ENCODE measurements around the gene KIF3B.
A peak's percentile ranks its signal among the peaks of the same experiment; 100 is the strongest.
"Not testable (repeated sequence)": the region's sequence is repeated elsewhere in the genome, so short reads cannot be mapped to it uniquely, and the experiment has no call there.

Gene KIF3B

DNA sequence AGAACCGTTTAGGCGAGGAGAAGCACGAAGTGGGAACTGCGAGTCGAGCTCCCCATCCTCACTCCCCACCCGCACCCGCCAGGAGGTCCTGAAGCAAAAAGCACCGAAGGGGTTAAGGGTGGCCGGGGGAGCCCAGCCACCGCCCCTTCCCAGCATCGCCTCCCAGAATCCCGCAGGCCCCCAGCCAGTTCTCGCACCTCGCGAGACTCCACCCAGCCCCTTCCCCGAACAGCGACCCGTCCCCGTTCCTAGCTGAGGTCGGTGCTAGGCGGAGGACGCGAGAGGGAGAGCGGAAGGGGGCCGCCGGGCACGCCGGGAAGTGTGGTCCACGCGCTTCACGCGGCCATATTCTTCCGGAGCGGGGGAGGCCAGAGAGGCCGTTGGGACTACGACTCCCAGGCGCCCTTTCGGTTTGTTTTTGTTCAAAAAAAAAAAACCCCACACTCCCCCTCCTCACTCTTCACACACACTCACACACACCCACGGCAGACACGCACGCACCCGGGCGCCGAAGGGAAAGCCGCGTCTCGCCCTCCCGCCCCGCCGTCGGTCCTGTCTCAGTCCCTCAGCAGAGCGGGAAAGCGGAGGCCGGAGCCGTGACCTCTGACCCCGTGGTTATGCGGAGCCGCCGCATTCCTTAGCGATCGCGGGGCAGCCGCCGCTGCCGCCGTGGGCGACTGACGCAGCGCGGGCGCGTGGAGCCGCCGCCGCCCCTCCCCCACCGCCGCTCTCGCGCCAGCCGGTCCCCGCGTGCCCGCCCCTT, 80.6 kb downstream of the KIF3B start, which contains the start of gene ASXL1:
ASXL1 (plus strand) TSS at position 463 of the 763 bp plus-strand sequence. CDS start 445 bp downstream, outside the sequence.
- peak; percentile 98 for DNase-seq

DNA sequence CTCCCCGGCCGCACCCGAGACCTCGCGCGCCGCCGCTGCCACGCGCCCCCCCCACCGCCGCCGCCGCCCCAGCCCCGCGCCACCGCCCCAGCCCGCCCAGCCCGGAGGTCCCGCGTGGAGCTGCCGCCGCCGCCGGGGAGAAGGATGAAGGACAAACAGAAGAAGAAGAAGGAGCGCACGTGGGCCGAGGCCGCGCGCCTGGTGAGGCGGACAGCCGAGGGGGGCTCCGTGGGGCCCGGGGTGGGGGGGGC, 81.1 kb downstream of the KIF3B start:
- DNase-seq, result no peak

DNA sequence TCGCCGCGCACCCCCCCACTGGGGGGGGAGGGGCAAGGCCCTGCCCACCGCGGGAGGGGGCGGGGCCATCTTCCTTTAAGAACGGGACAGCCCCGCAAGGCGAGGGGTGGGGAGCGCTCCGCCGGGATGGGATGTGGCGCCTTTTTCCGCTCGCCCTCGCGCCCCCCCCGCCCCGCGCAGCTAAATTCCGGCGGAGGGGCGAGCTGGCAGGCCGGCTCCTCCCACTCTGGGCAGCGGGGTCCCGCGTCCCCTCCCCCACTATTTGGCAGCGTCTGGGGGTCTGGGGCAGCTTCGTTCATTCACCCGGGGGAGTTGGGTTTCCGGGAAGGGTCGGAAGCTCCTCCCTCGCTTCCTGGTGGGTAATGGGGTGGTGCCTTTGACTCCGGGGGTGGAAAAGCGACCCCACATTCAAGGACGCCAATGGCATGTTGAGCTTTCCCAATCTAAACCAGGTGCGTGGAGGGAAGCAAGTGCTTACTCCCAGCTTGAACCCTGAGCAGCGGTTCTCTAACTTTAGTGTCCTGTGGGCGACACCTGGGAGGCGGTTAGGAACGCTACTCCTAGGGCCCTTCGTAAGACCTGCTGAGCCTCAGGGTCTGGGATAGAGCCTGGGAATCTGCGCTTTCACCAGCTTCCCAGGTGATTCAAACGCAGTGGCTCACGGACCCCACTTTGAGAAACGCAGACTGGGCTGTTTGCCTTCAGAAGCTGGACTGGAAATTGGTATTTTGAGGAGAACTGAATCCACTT, 81.6 kb downstream of the KIF3B start:
- peak; percentile 21 for DNase-seq

DNA sequence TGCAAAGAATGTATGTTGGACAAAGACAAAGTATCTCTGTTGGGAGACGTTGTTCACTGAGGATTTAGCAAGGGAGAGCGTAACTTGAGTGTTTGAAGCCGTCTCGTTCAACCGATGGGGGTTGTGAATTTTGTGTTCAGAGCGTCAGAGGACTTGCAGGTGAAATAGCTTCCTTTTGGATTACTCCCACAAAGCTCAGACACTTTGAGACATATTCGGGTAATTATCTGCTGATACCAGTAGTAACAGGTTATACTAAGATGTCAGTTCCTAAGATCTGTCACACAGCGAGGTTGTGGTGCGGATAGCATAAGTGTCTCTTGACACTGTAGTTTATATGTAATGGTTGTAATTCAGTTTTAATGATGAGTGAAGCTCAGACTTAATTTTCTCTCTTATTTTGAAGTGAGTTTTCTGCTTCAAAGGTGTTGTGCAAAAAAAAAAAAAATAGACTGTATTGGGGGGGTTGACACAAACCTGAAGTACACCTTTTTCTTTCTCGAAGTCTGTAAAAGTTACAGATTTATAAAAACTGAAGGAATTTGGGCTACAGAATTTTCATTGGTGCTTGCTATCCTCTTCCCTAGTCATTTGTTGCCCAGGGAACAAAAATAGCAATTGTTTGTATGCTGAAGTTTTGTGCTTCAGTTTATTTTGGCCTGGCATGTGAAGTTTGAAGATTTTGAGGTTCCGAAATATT, 82.3 kb downstream of the KIF3B start:
- no peak for DNase-seq

DNA sequence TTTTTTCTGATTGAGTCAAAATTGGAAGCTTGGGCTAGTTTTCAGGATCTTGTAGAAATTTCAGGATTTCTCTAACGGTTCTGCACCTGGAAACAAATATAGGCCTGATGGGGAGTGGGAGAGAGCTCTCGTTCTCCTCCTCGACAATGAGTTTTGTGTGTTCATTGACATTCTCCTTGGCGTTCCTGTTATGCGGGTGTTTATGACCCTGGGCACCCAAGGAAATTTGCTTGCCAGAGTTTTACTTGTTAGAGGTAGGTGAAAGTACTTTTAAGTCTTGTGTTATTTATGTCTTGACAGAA, 82.8 kb downstream of the KIF3B start:
- DNase-seq, result no peak

DNA sequence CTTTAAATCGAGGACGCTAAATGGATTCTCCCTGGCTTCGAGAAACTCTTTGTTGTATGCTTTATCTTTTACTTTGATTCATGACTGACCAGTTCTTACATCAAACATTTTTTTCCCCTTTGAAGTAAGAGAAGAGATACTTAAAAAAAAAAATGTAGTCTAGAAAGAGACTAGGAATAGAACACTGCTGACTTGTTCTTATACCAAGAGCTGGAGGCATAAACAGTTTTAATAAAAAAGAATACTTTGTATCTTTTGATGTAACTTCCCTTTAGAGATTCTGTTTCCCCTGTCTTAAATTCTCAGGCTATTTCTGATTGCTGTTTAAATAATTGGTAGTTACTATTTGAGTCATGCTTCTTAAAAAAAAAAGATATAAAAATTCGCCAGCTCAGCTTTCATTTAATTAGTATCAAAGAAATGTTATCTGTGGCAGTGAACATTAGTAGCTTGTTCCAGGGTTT, 85.5 kb downstream of the KIF3B start:
- DNase-seq, result no peak

DNA sequence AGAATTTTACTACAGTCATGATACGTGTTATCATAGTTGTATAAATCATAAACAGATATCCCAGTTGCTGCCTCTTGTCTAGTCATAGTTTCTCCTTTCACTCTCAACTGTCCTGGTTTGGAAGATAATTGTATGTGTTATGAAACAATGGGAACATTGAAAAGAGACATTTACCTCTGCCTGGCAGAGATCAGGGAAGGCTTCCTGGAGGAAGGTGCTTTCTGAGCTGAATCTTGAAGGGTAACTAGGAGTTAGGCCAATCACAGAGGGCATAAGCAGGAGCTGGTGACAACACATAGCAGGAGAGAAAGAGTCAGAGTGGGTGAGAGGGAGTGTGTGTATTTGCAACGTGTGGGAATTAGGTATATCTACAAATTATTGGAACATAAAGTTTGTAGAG, 86.0 kb downstream of the KIF3B start:
- no peak for DNase-seq

DNA sequence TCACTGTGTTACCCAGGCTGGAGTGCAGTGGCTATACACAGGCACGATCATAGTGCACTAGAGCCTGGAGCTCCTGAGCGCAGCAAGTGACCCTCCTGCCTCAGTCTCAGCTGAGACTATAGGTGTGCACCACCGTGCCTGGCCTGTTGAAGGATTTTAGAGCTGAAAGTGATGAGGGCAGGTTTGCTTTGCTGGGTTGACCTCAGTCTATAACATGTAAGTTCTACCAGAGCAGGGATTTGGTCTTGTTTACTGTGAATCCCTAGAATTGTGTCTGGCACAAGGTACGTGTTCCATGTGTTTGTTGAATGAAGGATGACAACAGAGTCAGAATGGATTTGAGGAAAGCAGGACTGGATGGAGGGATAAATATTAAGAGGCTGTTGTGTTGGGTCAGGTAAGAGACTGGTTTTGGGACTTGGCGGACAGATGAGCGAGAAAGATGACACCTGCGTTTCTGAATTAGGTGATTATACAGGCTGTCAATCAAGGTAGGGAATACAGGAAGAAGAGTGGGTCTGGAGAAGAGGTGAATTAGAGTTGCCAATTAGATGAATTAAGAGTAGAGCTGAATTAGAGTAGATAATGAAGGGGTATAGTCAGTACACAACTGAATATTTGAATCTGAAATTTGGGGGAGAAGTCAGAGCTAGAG, 87.2 kb downstream of the KIF3B start:
- DNase-seq, result no peak

DNA sequence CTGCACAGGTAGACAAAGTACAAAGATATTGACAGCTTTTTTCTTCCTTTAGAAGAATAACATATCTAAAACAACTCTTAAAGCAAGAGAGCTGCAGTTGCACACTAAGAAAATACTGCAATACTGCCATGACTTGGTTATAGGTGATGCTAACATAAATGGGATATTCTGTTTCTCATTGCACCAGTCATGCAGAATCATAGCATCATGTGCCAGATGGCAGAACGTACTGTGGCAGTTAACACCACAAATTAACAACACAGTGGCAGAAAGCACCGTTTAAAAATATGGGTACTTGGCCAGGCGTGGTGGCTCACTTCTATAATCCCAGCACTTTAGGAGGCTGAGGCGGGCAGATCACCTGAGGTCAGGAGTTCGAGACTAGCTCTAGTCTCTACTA, 88.1 kb downstream of the KIF3B start:
- DNase-seq, result no peak

DNA sequence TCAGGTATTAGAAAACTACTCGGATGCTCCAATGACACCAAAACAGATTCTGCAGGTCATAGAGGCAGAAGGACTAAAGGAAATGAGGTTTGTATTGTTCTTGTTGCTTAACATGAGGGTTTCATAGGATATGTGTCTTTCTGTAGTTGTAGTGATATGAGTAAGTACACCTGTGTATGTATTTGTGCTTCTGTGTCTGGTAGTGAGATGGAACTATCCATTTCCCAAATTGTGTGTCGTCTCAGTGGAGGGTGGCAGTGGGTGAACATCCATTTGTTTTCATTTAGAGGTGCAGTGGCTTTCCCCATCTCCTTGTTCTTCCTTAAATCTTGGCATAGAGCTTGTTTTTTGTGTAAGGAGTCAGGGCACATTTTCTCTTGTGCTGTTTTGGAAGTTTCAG, 88.9 kb downstream of the KIF3B start:
- DNase-seq, result no peak

DNA sequence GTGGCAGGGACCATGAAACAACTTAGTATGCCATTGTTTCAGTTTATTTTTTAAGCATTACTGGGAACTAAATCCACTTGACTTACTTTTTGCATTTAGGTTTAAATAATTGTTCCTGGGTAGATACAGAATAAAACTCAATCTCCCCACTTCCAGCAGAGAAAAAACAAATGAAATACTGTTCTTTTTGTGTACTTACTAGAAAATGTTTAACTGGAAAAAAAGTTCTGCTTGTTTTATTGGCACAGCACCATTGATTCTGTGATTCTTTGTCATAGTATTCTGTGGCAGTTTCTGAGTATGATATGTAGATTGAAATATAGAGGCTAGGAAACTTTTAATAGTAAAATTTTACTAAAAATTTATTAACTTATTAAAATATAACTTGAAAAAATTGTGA, 90.9 kb downstream of the KIF3B start:
- no peak for DNase-seq

DNA sequence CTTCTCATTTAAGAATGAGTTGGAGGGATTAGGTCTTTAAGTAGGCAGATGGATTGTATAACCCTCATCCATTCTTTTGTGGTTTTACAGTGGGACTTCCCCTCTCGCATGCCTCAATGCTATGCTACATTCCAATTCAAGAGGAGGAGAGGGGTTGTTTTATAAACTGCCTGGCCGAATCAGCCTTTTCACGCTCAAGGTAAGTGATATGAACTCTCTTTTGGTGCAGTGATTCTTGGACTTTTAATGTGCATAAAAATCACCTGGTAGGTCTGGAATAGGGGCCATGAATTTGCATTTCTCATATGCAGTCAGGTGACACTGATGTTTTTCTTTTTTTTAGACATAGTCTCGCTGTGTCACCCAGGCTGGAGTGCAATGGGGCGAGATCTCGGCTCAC, 91.5 kb downstream of the KIF3B start:
- DNase-seq, result no peak

DNA sequence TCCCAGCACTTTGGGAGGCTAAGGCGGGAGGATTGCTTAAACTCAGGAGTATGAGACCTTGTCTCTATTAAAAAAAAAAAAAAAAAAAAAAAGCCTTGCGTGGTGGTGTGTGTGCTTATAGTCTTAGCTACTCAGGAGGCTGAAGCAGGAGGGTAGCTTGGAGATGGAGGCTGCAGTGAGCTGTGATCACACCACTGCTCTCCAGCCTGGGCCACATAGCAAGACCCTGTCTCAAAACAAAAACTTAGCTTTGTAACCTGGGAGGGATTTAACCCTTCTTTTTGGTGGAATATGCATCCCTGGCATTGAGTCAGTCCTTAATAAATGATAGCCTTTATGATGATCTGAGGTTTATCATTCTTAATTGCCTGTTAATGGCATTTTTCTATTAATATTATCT, 93.4 kb downstream of the KIF3B start:
- no peak for DNase-seq

DNA sequence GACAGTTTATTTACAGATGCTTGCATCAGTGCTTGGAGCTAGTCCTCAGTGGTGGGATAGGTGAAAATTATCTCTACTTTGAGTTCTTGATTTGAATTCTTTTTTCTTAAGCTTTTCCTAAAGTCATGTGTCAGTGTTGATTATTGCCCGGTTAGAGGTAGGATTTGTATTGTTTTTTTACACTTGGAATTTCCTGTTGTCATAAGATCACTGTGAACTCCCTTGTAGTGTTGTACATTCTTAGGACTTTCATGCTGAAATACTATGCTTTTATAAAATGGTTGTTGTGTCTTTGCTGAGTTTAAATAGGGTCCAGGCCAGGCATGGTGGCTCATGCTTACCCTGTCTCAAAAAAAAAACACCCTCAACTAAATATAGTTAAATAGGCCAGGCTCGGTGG, 101.0 kb downstream of the KIF3B start:
- no peak for DNase-seq

DNA sequence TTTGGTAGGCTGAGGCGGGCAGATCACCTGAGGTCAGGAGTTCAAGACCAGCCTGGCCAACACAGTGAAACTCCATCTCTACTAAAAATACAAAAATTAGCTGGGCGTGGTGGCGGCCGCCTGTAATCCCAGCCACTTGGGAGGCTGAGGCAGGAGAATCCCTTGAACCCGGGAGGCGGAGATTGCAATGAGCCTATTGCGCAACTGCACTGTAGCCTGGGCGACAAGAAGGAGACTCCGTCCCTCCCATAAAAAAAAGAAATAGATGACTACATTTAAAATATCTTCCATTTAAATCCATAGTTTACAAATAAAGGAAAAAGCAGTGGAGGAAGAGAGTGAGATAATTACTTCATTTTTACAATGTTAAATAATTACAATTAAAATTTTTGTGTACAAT, 102.6 kb downstream of the KIF3B start:
- not testable (repeated sequence) for DNase-seq

DNA sequence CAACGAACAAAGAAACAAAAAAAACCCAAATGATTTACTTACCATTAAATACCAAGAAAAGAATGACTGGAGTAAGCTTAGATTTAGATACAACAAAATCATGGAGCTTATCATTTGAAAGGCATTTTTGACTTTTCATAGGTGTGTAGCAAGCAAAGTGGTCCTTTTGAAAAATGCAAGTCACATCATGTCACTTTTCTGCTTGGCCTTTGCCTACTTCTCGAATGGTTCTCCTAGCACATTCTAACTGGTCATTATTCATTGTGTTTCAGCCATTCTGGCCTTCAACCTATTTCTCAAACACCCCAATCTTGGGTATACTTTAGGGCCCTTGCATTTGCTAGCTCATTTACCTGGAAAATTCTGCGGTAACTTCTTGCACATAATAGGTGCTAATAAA, 103.3 kb downstream of the KIF3B start:
- DNase-seq, result no peak

DNA sequence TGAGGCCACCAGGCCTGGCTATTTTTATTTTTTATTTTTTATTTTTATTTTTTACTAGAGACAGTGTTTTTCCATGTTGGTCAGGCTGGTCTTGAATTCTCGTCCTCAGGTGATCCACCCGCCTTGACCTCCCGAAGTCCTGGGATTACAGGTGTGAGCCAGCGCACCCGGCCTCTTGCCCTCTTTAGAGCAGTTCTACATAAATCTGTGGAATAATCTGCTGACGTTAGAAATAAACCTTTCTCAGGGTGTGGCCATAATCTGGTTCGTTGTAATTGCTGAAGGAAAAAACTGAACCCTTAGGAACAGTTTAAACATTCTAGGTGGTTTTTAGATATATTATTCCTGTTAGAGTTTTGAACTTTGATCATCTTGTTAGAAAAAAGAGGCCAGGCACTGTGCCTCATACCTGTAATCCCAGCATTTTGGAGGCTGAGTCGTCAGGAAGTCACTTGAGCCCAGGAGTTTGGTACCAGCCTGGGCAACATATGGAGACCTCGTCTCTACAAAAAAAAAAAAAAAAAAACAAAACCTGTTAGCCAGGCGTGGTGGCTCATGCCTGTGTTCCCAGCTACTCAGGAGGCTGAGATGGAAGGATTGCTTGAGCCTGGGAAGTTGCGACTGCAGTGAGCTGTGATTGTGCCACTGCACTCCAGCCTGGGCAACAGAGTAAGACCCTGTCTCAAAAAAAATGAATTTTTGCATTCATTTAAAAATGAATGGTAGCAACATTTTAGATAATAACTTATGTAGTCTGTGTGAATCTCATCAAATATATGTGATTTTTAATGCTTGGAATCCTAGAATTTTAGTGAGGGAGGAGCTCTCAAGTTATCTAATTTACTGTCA, 104.9 kb downstream of the KIF3B start:
- DNase-seq, result no peak

DNA sequence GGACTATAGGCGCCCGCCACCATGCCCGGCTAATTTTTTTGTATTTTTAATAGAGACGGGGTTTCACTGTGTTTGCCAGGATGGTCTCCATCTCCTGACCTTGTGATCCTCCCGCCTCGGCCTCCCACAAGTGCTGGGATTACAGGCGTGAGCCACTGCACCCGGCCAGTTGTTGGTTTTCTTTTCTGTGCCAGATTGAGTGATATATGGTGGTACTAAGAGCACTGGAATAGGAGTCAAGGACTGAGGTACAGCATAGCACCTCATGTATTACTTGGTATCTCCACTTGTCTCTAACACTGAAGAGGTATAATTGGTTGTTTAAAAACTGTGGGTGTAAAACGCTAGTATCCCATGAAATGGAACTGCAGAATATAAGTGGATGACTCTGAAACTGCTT, 106.0 kb downstream of the KIF3B start:
- not testable (repeated sequence) for DNase-seq
